ENCODE results near the gene FGFBP1.

GRCh38 chr4:15912961-15913630 lies 25.4 kb downstream of the FGFBP1 start:
- no peak for TF ChIP-seq CTCF (conservative IDR thresholded peaks at IDR 0.05 in 1 of 2, IDR thresholded peaks at IDR 0.05 in 1 of 2; ENCODE audit: extremely low read depth in 1 of 2, insufficient read depth in 1 of 2, low read depth in 1 of 2, low read length in 2 of 2)
- TF ChIP-seq EZH2 (IDR thresholded peaks at IDR 0.05; ENCODE audit: borderline replicate concordance, low read length), result no peak

Data from mammary epithelial cell (primary cell).